IMR-90 (cell line): Measurements from ENCODE around the gene ARL6IP6. TPM values are rescaled to one million over a fixed set of nuclear protein-coding genes. Genes with fewer than 3 reads are reported as not detected.

Source experiments
- ATAC-seq: fragments of 200-7000 bp; cut with Tn5 transposase; 2 replicates; pipeline ENCODE4 v1.9.1; 2020; ENCODE audit warnings: low read depth, mild to moderate bottlenecking, moderate library complexity
- BruUV-seq: library from RNA; stranded (reverse); fragments of 400-500 nt; replicated peaks from 2 replicates; lab custom pipeline; 2021; lab: Mats Ljungman, UMichigan
- CTCF ChIA-PET: fragments of 300-600 bp; formaldehyde crosslinking; extraction: SDS; loops from one replicate; lab custom pipeline; 2021; ENCODE audit warnings: antibody characterized with exemption; lab: Yijun Ruan, JAX
- POLR2A ChIA-PET: fragments of 300-600 bp; sonication (Branson Sonifier 250); formaldehyde crosslinking; loops from one replicate; lab custom pipeline; 2022; ENCODE audit warnings: antibody characterized with exemption; ENCODE audit not compliant: unreplicated experiment; lab: Charles Lee
- DNase-seq: peaks from one replicate; pipeline ENCODE4 v3.0.0; 2013
- H2AFZ ChIP-seq: replicated peaks from 2 replicates; pipeline ENCODE3; 2013; ENCODE audit warnings: low read length, mild to moderate bottlenecking; ENCODE audit not compliant: poor library complexity
- H2AK5ac ChIP-seq: 2 replicates; pipeline ENCODE4 v1.6.1; 2013; ENCODE audit warnings: low read depth, low read length, inconsistent platforms
- H2AK9ac ChIP-seq: replicated peaks from 2 replicates; pipeline ENCODE3; 2013; ENCODE audit warnings: mild to moderate bottlenecking, low read depth, low read length, moderate library complexity; ENCODE audit not compliant: poor library complexity
- H2BK120ac ChIP-seq: 2 replicates; pipeline ENCODE4 v1.6.1; 2013; ENCODE audit warnings: low read depth, low read length, inconsistent platforms
- H2BK15ac ChIP-seq: 3 replicates; pipeline ENCODE4 v1.6.1; 2013; ENCODE audit warnings: low read depth, low read length, inconsistent platforms
- H2BK20ac ChIP-seq: 2 replicates; pipeline ENCODE4 v1.6.1; 2013; ENCODE audit warnings: low read depth, mild to moderate bottlenecking, inconsistent platforms, low read length, moderate library complexity
- H2BK5ac ChIP-seq: 2 replicates; pipeline ENCODE4 v1.6.1; 2013; ENCODE audit warnings: mild to moderate bottlenecking, low read depth, low read length, inconsistent platforms; ENCODE audit not compliant: poor library complexity, severe bottlenecking
- H3K14ac ChIP-seq: replicated peaks from 2 replicates; pipeline ENCODE4 v1.6.1; 2013; ENCODE audit warnings: low read depth, low read length, inconsistent platforms
- H3K18ac ChIP-seq: 2 replicates; pipeline ENCODE4 v1.6.1; 2013; ENCODE audit warnings: low read depth, low read length, control low read depth
- H3K23ac ChIP-seq: 2 replicates; pipeline ENCODE4 v1.6.1; 2013; ENCODE audit warnings: low read depth, low read length, inconsistent platforms
- H3K27ac ChIP-seq: 2 replicates; pipeline ENCODE4 v1.5.1; 2013; ENCODE audit warnings: mild to moderate bottlenecking, control low read depth, low read length; ENCODE audit not compliant: insufficient read depth
- H3K27me3 ChIP-seq: 2 replicates; pipeline ENCODE4 v1.6.1; 2013; ENCODE audit warnings: low read length; ENCODE audit not compliant: control insufficient read depth, insufficient read depth
- H3K36me3 ChIP-seq: 2 replicates; pipeline ENCODE4 v1.6.1; 2013; ENCODE audit warnings: low read length, mixed read lengths; ENCODE audit not compliant: control insufficient read depth, insufficient read depth
- H3K4ac ChIP-seq: 2 replicates; pipeline ENCODE4 v1.6.1; 2013; ENCODE audit warnings: low read depth, low read length, inconsistent platforms
- H3K4me1 ChIP-seq: 2 replicates; pipeline ENCODE4 v1.6.1; 2013; ENCODE audit warnings: low read length, mixed read lengths; ENCODE audit not compliant: control insufficient read depth, insufficient read depth
- H3K4me2 ChIP-seq: 2 replicates; pipeline ENCODE4 v1.6.1; 2013; ENCODE audit warnings: low read depth, mild to moderate bottlenecking, control low read depth, low read length, moderate library complexity
- H3K4me3 ChIP-seq: 2 replicates; pipeline ENCODE4 v1.5.1; 2013; ENCODE audit warnings: low read depth, mild to moderate bottlenecking, control low read depth, low read length, moderate library complexity; ENCODE audit not compliant: insufficient read depth
- H3K56ac ChIP-seq: 2 replicates; pipeline ENCODE4 v1.6.1; 2013; ENCODE audit warnings: low read length, inconsistent platforms; ENCODE audit not compliant: insufficient read depth; ENCODE audit errors: extremely low read depth
- H3K79me1 ChIP-seq, 2 experiments: 2 replicates each; pipeline ENCODE4 v1.6.1; 2013; ENCODE audit warnings: low read length in 2 of 2, inconsistent platforms in 1 of 2, low read depth in 1 of 2
- H3K9ac ChIP-seq: 2 replicates; pipeline ENCODE4 v1.6.1; 2013; ENCODE audit warnings: low read depth, low read length, control low read depth
- H3K9me1 ChIP-seq: 2 replicates; pipeline ENCODE4 v1.6.1; 2013; ENCODE audit warnings: low read length, inconsistent platforms; ENCODE audit not compliant: insufficient read depth
- H3K9me3 ChIP-seq: 2 replicates; pipeline ENCODE4 v1.6.1; 2013; ENCODE audit warnings: low read length; ENCODE audit not compliant: control insufficient read depth, insufficient read depth
- H4K20me1 ChIP-seq: 2 replicates; pipeline ENCODE4 v1.6.1; 2013; ENCODE audit warnings: low read length, inconsistent platforms; ENCODE audit not compliant: insufficient read depth
- H4K5ac ChIP-seq: 2 replicates; pipeline ENCODE4 v1.6.1; 2013; ENCODE audit warnings: mild to moderate bottlenecking, low read depth, low read length, control low read depth
- H4K8ac ChIP-seq, 2 experiments: 2 replicates each; pipeline ENCODE4 v1.6.1; 2013; ENCODE audit warnings: low read depth in 2 of 2, low read length in 2 of 2, control low read depth in 1 of 2, inconsistent platforms in 1 of 2
- H4K91ac ChIP-seq: 2 replicates; pipeline ENCODE4 v1.6.1; 2013; ENCODE audit warnings: low read depth, low read length, inconsistent platforms; ENCODE audit not compliant: insufficient read depth
- BHLHE40 ChIP-seq: fragments of 150-350 bp; IDR thresholded peaks from 2 replicates; pipeline ENCODE4 v1.6.1; 2016; ENCODE audit warnings: mild to moderate bottlenecking, low read depth, low read length
- WGBS, 2 experiments: methylation state at CpG; one replicate each; pipeline versions ENCODE4 v1.1.5 to v1.1.7; 2013; ENCODE audit warnings: missing lambda C conversion rate in 2 of 2; ENCODE audit not compliant: insufficient read length in 1 of 2; ENCODE audit errors: extremely low coverage in 2 of 2; 5-methylcytosine and 5-hydroxymethylcytosine counted together
- dilution Hi-C: fragments of 300-500 bp; cut with HindIII; formaldehyde crosslinking; loops from one replicate; pipeline ENCODE4 v1.14.3; 2018; ENCODE audit warnings: low sequenced_read_pairs; ENCODE audit not compliant: unreplicated experiment
- in situ Hi-C: fragments of 300-500 bp; cut with MboI; formaldehyde crosslinking; loops from 3 replicates; pipeline ENCODE4 v1.14.3; 2019; ENCODE audit warnings: low sequenced_read_pairs, inconsistent platforms, mixed read lengths
- intact Hi-C: fragments of 100-400 bp; cut with micrococcal nuclease; formaldehyde crosslinking; loops from 2 replicates; pipeline ENCODE4 v1.10.0; 2022
- polyA plus RNA-seq, 3 experiments: library from polyadenylated mRNA; depleted of rRNA; stranded (reverse); fragments of >200 nt; gene quantifications; 2 replicates each; pipeline ENCODE4 v1.2.3, GENCODE V29; 2012; ENCODE audit warnings: low replicate concordance in 1 of 3
- total RNA-seq: library from RNA; depleted of rRNA; stranded (reverse); fragments of >200 nt; gene quantifications from 2 replicates; pipeline ENCODE4 v1.2.3, GENCODE V29; 2012

The ARL6IP6 gene
- total and polyA plus RNA-seq, 2 of the 4 experiments (the other 2 are of a cell fraction) = 4.1 to 14.7 TPM

GRCh38 chr2:152676461-152676860 is 42.0 kb upstream of the ARL6IP6 start:
- H3K14ac ChIP-seq = no peak overlapping the region
- H2AFZ ChIP-seq = no peak overlapping the region
- H3K36me3 ChIP-seq = peaks cover 22% of the 10 kb centered on the region
- H3K9me3 ChIP-seq = no peaks in the 10 kb centered on the region
- no peak overlapping the region for H3K4me2 ChIP-seq
- no peak overlapping the region for H4K8ac ChIP-seq
- no peak overlapping the region for H2BK20ac ChIP-seq
- intact Hi-C loops = no loop called here
- in situ Hi-C loops = no loop called here
- H3K18ac ChIP-seq = no peak overlapping the region
- H4K91ac ChIP-seq = no peak overlapping the region
- no peak for DNase-seq
- H3K23ac ChIP-seq = no peak overlapping the region
- H3K4me1 ChIP-seq = no peaks in the 10 kb centered on the region
- BruUV-seq = no TSS peak
- no CpG with 5 or more reads among the region's 3 CpGs for WGBS, 2 experiments
- no peak for TF ChIP-seq BHLHE40
- no peak overlapping the region for H2AK5ac ChIP-seq
- POLR2A ChIA-PET = no interaction called here
- no peaks in the 10 kb centered on the region for H3K9me1 ChIP-seq
- no peak overlapping the region for H3K4ac ChIP-seq
- H3K9ac ChIP-seq = no peak overlapping the region
- H2BK120ac ChIP-seq = no peak overlapping the region
- no peak overlapping the region for H3K56ac ChIP-seq
- H2AK9ac ChIP-seq = no peak overlapping the region
- H3K27ac ChIP-seq = no peak overlapping the region
- CTCF ChIA-PET = no interaction called here
- H4K5ac ChIP-seq = no peak overlapping the region
- H3K27me3 ChIP-seq = no peaks in the 10 kb centered on the region
- dilution Hi-C loops = no loop called here
- H2BK5ac ChIP-seq = no peak overlapping the region
- no peak overlapping the region for H3K4me3 ChIP-seq
- no peak for ATAC-seq
- H2BK15ac ChIP-seq = no peak overlapping the region
- H3K79me1 ChIP-seq = peaks cover 3% of the 10 kb centered on the region in 2 experiments; a peak in 1 of 4 replicates
- H4K20me1 ChIP-seq = no peaks in the 10 kb centered on the region
